NT2/D1 (cell line): Measurements from ENCODE around the gene CEP104.

Experiments used
- SUZ12 ChIP-seq: IDR thresholded peaks from 2 replicates; pipeline ENCODE4 v1.6.1; 2011; ENCODE audit not compliant: insufficient read length, insufficient read depth; ENCODE audit errors: extremely low read depth
- YY1 ChIP-seq: IDR thresholded peaks from 2 replicates; pipeline ENCODE4 v1.6.1; 2011; ENCODE audit not compliant: insufficient read length, insufficient read depth
- ZNF274 ChIP-seq: IDR thresholded peaks from 2 replicates; pipeline ENCODE4 v1.6.1; 2011; ENCODE audit warnings: mild to moderate bottlenecking, low read depth, low read length

GRCh38 chr1:3884966-3885365 is 28.0 kb upstream of the CEP104 start:
- no peak for TF ChIP-seq ZNF274
- TF ChIP-seq YY1, result no peak
- no peak for TF ChIP-seq SUZ12
